Measurements from ENCODE around the gene PARVB. TPM values are rescaled to one million over a fixed set of nuclear protein-coding genes. Genes with fewer than 3 reads are reported as not detected.

The PARVB gene
- total and polyA plus RNA-seq, 12 donors: 46.7 to 201 (median 91.2) TPM

GRCh38 chr22:44175676-44176075 is 151.6 kb downstream of the PARVB start:
- Histone ChIP-seq H3K4me1 (peaks cover 0 to 36% (median 0%) of the 10 kb centered on the region in 9 donors), H3K27ac (no peak overlapping the region), H3K27me3 (peaks cover 0 to 12% (median 0%) of the 10 kb centered on the region in 7 donors), H3K9me3 (no peaks in the 10 kb centered on the region), H3K36me3 (peaks cover 0 to 5% (median 0%) of the 10 kb centered on the region in 9 donors), H3K4me3 (no peak overlapping the region)
- WGBS, 2 donors: 79 to 91% methylated on average over 8 of the region's 8 CpGs
- no peak for TF ChIP-seq CTCF (IDR thresholded peaks at IDR 0.05)
- ATAC-seq: no peak
- DNase-seq: no peak
- intact Hi-C loops (cut with DNase I): no loop called here

GRCh38 chr22:44179196-44179988 is 155.3 kb downstream of the PARVB start:
- no peak for ATAC-seq
- DNase-seq: no peak
- H3K27me3 ChIP-seq: peaks cover 0 to 46% (median 24%) of the 10 kb centered on the region in 7 donors
- WGBS, 2 donors: 57 to 65% methylated on average over 10 of the region's 10 CpGs
- H3K4me3 ChIP-seq: no peak overlapping the region
- no peak for TF ChIP-seq CTCF (IDR thresholded peaks at IDR 0.05)
- peaks cover 0 to 8% (median 0%) of the 10 kb centered on the region in 9 donors for H3K36me3 ChIP-seq
- intact Hi-C loops (cut with DNase I): no loop called here
- no peak overlapping the region for H3K27ac ChIP-seq
- H3K9me3 ChIP-seq: no peaks in the 10 kb centered on the region
- peaks cover 0 to 14% (median 0%) of the 10 kb centered on the region in 9 donors for H3K4me1 ChIP-seq

GRCh38 chr22:44179989-44180705 is 156.0 kb downstream of the PARVB start:
- Histone ChIP-seq H3K27me3 (peaks cover 0 to 52% (median 24%) of the 10 kb centered on the region in 7 donors), H3K4me1 (peaks cover 0 to 12% (median 0%) of the 10 kb centered on the region in 9 donors), H3K27ac (peak overlapping the region in 1 of 10 donors; percentile 96), H3K9me3 (no peaks in the 10 kb centered on the region), H3K4me3 (no peak overlapping the region), H3K36me3 (peaks cover 0 to 14% (median 0%) of the 10 kb centered on the region in 9 donors)
- 77 to 78% methylated on average over 6 of the region's 6 CpGs for WGBS, 2 donors
- no peak for DNase-seq
- no peak for ATAC-seq
- intact Hi-C loops (cut with DNase I): no loop called here
- TF ChIP-seq CTCF (IDR thresholded peaks at IDR 0.05): no peak

- Histone ChIP-seq H3K27ac (peak within 1 kb of the TSS in 8 of 10 donors; percentile 0 to 96 (median 44)), H3K4me3 (peak within 1 kb of the TSS in 8 of 10 donors; percentile 2 to 69 (median 31)), H3K4me1 (peaks cover 0 to 12% (median 0%) of the 10 kb centered on the region in 9 donors), H3K9me3 (no peaks in the 10 kb centered on the region), H3K36me3 (peaks cover 0 to 17% (median 0%) of the 10 kb centered on the region in 9 donors), H3K27me3 (peaks cover 0 to 55% (median 24%) of the 10 kb centered on the region in 7 donors)
- no peak for TF ChIP-seq CTCF (IDR thresholded peaks at IDR 0.05)
- no peak for ATAC-seq
- intact Hi-C loops (cut with DNase I): loop anchor here in 1 of 10 donors (1.0 kb wide), 1 partner anchor 113 kb away; no protein-coding TSS in a partner anchor
- WGBS, 2 donors: 69 to 71% methylated on average over 5 of the region's 5 CpGs
- no peak for DNase-seq
These were observed 156.6 kb downstream of the PARVB start, which contains the start of gene PARVG for GRCh38 chr22:44180706-44181032. Gene PARVG, plus strand, starts transcription at chr22:44180925. Its CDS starts 2,405 bp downstream, at chr22:44183330.

Data from heart right ventricle (tissue), 16 donors.